Measurements from ENCODE around the gene ENPP6. TPM values are rescaled to one million over a fixed set of nuclear protein-coding genes. Genes with fewer than 3 reads are reported as not detected.
A peak's percentile ranks its signal among the peaks of the same experiment; 100 is the strongest.

The ENPP6 gene
- total RNA-seq, 1 donor from 2014 or later: not detected

DNA sequence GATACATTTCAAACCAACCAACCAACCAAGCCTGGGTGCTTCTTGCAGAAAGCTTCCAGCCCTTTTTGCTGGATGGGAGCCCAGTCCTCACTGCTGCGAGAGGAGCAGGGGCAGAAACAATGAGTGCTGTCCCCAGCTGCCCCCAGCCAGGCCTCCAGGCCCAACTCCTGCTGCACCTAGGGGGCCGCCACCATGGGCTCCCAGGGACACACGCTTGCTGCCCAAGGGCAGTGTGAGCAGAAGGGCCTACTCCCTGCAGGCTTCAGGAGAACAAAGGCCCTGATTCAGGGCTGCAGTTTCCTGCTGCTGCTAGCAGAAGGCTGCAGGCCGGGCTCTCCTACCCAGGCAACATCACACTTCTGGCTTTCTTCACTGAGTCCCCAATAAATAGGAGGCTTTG lies 37.7 kb upstream of the ENPP6 start:
- H3K27me3 ChIP-seq (ENCODE audit: low read depth): no peaks in the 10 kb centered on the region
- no peaks in the 10 kb centered on the region for H3K36me3 ChIP-seq
- H3K4me3 ChIP-seq: no peak overlapping the region
- peaks cover 10% of the 10 kb centered on the region for H3K4me1 ChIP-seq
- intact Hi-C loops (cut with micrococcal nuclease): no loop called here
- peak overlapping the region; percentile 42 for H3K27ac ChIP-seq (replicated peaks)
- no peak for DNase-seq
- H3K9me3 ChIP-seq (replicated peaks): no peaks in the 10 kb centered on the region
- TF ChIP-seq, protein P1, sequence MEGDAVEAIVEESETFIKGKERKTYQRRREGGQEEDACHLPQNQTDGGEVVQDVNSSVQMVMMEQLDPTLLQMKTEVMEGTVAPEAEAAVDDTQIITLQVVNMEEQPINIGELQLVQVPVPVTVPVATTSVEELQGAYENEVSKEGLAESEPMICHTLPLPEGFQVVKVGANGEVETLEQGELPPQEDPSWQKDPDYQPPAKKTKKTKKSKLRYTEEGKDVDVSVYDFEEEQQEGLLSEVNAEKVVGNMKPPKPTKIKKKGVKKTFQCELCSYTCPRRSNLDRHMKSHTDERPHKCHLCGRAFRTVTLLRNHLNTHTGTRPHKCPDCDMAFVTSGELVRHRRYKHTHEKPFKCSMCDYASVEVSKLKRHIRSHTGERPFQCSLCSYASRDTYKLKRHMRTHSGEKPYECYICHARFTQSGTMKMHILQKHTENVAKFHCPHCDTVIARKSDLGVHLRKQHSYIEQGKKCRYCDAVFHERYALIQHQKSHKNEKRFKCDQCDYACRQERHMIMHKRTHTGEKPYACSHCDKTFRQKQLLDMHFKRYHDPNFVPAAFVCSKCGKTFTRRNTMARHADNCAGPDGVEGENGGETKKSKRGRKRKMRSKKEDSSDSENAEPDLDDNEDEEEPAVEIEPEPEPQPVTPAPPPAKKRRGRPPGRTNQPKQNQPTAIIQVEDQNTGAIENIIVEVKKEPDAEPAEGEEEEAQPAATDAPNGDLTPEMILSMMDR (IDR thresholded peaks at IDR 0.05; ENCODE audit: borderline replicate concordance): no peak

GRCh38 chr4:184253072-184253420 lies 35.4 kb upstream of the ENPP6 start:
- DNase-seq: no peak
- no peak overlapping the region for H3K4me3 ChIP-seq
- intact Hi-C loops (cut with micrococcal nuclease): no loop called here
- H3K27me3 ChIP-seq (ENCODE audit: low read depth): no peaks in the 10 kb centered on the region
- H3K27ac ChIP-seq (replicated peaks): no peak overlapping the region
- no peaks in the 10 kb centered on the region for H3K36me3 ChIP-seq
- no peaks in the 10 kb centered on the region for H3K9me3 ChIP-seq (replicated peaks)
- TF ChIP-seq, protein P1 (IDR thresholded peaks at IDR 0.05; ENCODE audit: borderline replicate concordance): no peak
- H3K4me1 ChIP-seq: peaks cover 10% of the 10 kb centered on the region

DNA sequence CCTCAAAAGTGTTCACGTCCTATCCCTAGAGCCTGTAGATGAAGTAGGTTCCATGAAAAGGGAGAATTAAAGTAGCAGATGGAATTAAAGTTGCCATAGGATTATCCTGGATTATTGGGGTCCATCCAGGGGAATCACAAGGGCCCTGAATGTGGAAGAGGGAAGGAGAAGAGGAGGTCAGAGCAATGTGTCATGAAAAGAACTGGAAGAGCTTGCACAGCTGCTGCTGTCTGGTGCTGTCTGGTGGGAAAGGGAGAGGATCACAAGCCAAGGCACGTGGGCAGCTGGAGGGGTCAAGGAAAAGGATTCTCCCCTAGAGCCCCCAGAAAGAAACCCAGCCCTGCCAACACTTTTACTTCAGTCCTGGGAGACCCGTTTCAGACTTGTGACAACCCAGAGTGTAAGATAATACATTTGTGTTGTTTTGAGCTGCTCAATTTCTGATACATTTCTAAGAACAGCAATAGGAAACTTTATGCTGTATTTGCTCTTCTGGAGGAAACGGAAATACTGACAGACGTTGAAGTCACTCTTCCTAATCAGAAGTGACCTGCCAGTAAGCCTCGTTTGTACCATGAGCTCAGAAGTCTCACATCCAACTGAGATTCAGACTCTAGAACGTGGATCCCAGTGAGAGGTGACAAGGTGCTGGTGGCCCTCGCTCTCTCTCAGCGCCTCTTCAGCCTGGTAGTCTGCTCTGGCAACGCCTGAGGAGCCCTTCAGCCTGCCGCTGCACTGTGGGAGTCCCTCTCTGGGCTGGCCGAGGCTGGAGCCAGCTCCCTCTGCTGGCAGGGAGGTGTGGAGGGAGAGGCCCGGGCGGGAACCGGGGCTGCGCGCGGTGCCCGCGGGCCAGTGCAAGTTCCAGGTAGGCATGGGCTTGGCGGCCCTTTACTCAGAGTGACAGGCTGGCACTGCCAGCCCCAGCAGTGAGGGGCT lies 34.7 kb upstream of the ENPP6 start:
- Histone ChIP-seq H3K9me3 (replicated peaks) (no peaks in the 10 kb centered on the region), H3K27ac (replicated peaks) (no peak overlapping the region), H3K27me3 (ENCODE audit: low read depth) (no peaks in the 10 kb centered on the region), H3K4me3 (no peak overlapping the region), H3K4me1 (peaks cover 10% of the 10 kb centered on the region), H3K36me3 (no peaks in the 10 kb centered on the region)
- DNase-seq: no peak
- intact Hi-C loops (cut with micrococcal nuclease): no loop called here
- TF ChIP-seq, protein P1 (IDR thresholded peaks at IDR 0.05; ENCODE audit: borderline replicate concordance): no peak

DNA sequence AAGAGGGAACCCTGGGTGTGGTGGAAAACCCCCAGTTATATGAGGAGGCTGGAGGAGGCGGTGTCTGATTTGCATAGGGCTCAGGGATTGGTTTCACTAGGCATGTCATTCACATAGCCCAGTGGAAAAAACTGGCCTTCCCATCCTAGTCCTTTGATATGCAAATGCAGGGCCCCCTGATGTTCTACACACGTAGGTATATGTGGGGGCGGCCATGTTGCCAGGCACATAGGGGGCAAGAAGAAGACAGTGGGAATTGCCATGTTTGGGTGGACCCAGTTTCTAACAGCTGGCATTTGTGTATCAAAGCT lies 34.0 kb upstream of the ENPP6 start:
- intact Hi-C loops (cut with micrococcal nuclease): no loop called here
- TF ChIP-seq, protein P1 (IDR thresholded peaks at IDR 0.05; ENCODE audit: borderline replicate concordance): no peak
- no peak overlapping the region for H3K27ac ChIP-seq (replicated peaks)
- no peak for DNase-seq
- H3K9me3 ChIP-seq (replicated peaks): no peaks in the 10 kb centered on the region
- no peaks in the 10 kb centered on the region for H3K27me3 ChIP-seq (ENCODE audit: low read depth)
- H3K36me3 ChIP-seq: no peaks in the 10 kb centered on the region
- H3K4me1 ChIP-seq: peaks cover 10% of the 10 kb centered on the region
- H3K4me3 ChIP-seq: no peak overlapping the region

DNA sequence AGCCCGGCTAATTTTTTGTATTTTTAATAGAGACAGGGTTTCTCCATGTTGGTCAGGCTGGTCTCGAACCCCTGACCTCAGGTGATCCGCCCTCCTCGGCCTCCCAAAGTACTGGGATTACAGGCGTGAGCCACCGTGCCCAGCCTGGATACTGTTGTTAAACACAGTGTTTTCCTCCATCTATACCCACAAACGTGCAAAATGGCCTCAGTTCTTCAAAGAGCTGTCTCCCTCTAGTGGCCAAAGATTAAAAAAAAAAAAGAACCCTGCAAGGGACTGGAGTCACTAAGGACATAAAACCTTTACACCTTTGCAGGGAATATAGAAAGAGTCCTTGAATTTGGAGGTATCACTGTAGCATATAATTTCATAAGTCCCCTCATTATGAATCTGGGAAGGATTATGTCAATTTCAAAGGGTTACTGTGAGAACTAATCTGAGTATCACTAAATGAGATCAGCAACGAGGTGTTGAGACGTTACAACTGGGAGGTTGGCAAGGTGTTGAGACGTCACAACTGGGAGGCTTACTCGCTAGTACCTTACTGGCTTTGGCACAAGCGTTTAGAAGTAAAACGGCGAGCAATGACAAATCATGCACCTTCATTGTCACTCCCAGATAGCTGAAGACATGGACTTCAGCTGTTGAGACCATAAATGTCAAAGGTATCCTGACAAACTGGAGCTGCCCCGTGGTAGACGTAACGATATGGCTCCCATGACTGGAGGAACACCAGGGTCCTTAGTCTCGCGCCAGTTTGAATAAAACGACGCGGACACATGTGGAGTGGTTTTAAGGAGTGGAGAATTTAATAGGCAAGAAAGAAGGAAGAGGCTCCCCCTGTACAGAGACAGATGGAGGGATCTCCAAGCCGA lies 33.4 kb upstream of the ENPP6 start:
- no peaks in the 10 kb centered on the region for H3K9me3 ChIP-seq (replicated peaks)
- DNase-seq: no peak
- H3K4me3 ChIP-seq: no peak overlapping the region
- no peak overlapping the region for H3K27ac ChIP-seq (replicated peaks)
- TF ChIP-seq, protein P1 (IDR thresholded peaks at IDR 0.05; ENCODE audit: borderline replicate concordance): peak; percentile 67
- no peaks in the 10 kb centered on the region for H3K36me3 ChIP-seq
- H3K4me1 ChIP-seq: peaks cover 10% of the 10 kb centered on the region
- intact Hi-C loops (cut with micrococcal nuclease): no loop called here
- no peaks in the 10 kb centered on the region for H3K27me3 ChIP-seq (ENCODE audit: low read depth)
